Skeletal muscle satellite cell (primary cell): Measurements from ENCODE around the gene NODAL.
A peak's percentile ranks its signal among the peaks of the same experiment; 100 is the strongest.

Experiments
- H3K27me3 ChIP-seq: 2 replicates; pipeline ENCODE4 v1.7.0; 2013; ENCODE audit warnings: low read length; ENCODE audit not compliant: control insufficient read depth, insufficient read depth
- H3K36me3 ChIP-seq: 2 replicates; pipeline ENCODE4 v1.7.0; 2013; ENCODE audit warnings: mild to moderate bottlenecking, control low read depth, low read length; ENCODE audit not compliant: insufficient read depth
- H3K4me1 ChIP-seq: 2 replicates; pipeline ENCODE4 v1.7.0; 2013; ENCODE audit warnings: low read length; ENCODE audit not compliant: control insufficient read depth, insufficient read depth
- H3K4me2 ChIP-seq: 2 replicates; pipeline ENCODE4 v1.7.0; 2013; ENCODE audit warnings: mild to moderate bottlenecking, low read length
- H3K4me3 ChIP-seq: 2 replicates; pipeline ENCODE4 v1.7.0; 2013; ENCODE audit warnings: low read length
- H3K9ac ChIP-seq: 2 replicates; pipeline ENCODE4 v1.7.0; 2013; ENCODE audit warnings: mild to moderate bottlenecking, low read depth, low read length, moderate library complexity
- H3K9me3 ChIP-seq: replicated peaks from 2 replicates; pipeline ENCODE4 v1.7.0; 2013; ENCODE audit warnings: mild to moderate bottlenecking, control low read depth, low read length

NODAL gene

DNA sequence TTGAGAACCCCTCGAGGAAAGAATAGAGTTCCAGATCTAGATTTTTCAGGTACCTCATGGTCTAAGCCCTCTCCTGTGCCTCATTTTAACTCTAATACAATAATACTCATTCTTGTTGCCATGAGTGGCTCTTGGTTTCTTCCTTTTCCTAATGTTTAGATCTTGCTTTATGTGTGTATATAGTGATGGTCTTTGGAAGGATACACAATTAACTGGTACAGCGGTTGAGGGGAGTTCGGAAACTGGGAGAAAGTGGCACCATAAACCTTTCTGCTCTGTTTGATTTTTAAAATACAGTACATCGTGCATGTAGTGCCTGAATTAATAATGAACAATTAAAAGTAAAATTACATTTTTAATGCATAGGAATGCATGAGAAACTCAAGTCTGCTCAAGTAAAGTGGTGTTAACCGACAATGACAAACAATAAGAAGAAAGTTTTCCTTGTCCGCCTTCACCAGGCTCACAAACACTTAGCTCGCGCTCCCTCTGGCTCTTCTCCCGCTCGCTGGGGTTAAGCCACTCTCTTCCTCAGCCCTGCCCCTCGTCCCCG is 37.9 kb downstream of the NODAL start:
- H3K4me3 ChIP-seq: peak overlapping the region; percentile 83
- peak overlapping the region; percentile 93 for H3K9ac ChIP-seq
- no peaks in the 10 kb centered on the region for H3K27me3 ChIP-seq
- no peaks in the 10 kb centered on the region for H3K36me3 ChIP-seq
- no peaks in the 10 kb centered on the region for H3K9me3 ChIP-seq
- peak overlapping the region; percentile 93 for H3K4me2 ChIP-seq
- peaks cover 19% of the 10 kb centered on the region for H3K4me1 ChIP-seq

DNA sequence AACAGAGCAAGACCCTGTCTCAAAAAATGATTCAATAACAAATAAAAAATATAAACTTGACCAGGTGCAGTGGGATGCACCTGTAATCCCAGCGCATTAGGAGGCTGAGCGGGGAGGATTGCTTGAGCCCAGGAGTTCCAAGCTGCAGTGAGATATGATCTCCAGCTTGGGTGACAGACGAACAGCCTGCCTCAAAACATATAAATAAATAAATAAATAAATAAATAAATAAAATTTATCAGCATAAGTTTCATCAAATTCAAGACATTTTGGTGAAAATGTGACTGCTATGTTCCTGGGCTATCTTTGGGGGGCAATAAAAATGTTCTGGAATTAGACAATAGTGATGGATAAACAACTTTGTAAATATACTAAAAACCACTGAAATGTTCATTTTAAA is 42.3 kb downstream of the NODAL start:
- Histone ChIP-seq H3K9me3 (no peaks in the 10 kb centered on the region), H3K27me3 (peaks cover 4% of the 10 kb centered on the region), H3K36me3 (no peaks in the 10 kb centered on the region), H3K4me3 (no peak overlapping the region), H3K4me2 (no peak overlapping the region), H3K4me1 (peaks cover 6% of the 10 kb centered on the region), H3K9ac (no peak overlapping the region)

DNA sequence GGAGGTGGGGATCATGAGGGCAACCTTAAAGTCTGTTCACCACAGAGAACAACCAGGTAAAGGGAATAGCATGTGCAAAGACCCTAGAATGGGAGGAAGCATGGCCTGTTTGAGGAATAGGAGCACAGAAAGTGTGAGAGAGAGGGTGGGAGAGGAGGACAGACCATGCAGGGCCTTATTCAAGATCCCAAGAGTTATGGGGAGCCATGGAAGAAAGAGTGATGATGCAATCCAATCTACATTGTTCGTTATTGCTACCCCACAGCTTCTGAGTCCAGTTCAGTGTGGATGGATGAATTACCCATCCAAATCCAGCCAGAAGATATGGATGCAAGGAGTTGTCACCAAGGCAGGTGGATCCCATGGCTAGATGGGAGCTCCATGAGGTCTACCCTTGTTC is 45.3 kb downstream of the NODAL start:
- H3K27me3 ChIP-seq: peaks cover 16% of the 10 kb centered on the region
- no peak overlapping the region for H3K4me2 ChIP-seq
- no peak overlapping the region for H3K9ac ChIP-seq
- no peak overlapping the region for H3K4me3 ChIP-seq
- H3K4me1 ChIP-seq: no peaks in the 10 kb centered on the region
- no peaks in the 10 kb centered on the region for H3K36me3 ChIP-seq
- no peaks in the 10 kb centered on the region for H3K9me3 ChIP-seq

DNA sequence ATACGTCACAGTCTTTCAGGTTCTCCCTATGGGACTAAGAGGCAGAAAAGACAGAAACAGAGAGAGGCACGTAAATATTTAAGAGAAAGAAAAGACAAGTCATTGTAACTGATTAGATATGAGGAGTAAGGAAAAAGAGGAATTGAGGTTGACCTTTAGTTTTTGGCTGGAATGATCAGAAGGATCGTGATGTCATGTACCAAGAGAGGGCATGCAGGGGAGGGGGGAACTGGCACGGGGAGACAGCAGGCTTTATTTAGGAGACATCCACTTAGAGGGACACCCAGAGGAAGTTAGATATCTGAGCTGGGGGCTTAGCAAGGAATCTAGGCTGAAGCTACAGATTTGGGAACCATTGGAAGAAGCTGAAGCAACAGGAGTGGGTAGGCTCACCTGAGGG is 49.8 kb downstream of the NODAL start:
- no peak overlapping the region for H3K4me3 ChIP-seq
- H3K4me2 ChIP-seq: no peak overlapping the region
- H3K9ac ChIP-seq: no peak overlapping the region
- H3K36me3 ChIP-seq: no peaks in the 10 kb centered on the region
- H3K4me1 ChIP-seq: no peaks in the 10 kb centered on the region
- no peaks in the 10 kb centered on the region for H3K9me3 ChIP-seq
- peaks cover 28% of the 10 kb centered on the region for H3K27me3 ChIP-seq
